Astrocyte of the cerebellum (primary cell): ENCODE data around the gene AFF3.
"Not testable (repeated sequence)": the region's sequence is repeated elsewhere in the genome, so short reads cannot be mapped to it uniquely, and the experiment has no call there.

Experiments
- DNase-seq: peaks from one replicate; pipeline ENCODE4 v3.0.0-alpha.2; 2011; ENCODE audit warnings: low read depth
- H3K4me3 ChIP-seq: 2 replicates; pipeline ENCODE4 v1.5.1; 2011; ENCODE audit warnings: mild to moderate bottlenecking, low read depth, low read length, moderate library complexity
- in situ Hi-C: cut with HindIII; loops from 2 replicates; pipeline ENCODE4 v1.10.0; 2017; ENCODE audit warnings: low sequenced_read_pairs
- TF ChIP-seq, protein P1 (sequence below): IDR thresholded peaks from 2 replicates; pipeline ENCODE4 v1.5.1; 2012; ENCODE audit warnings: low read length, low read depth, moderate library complexity, mild to moderate bottlenecking; ENCODE audit errors: missing control alignments

The AFF3 gene

DNA sequence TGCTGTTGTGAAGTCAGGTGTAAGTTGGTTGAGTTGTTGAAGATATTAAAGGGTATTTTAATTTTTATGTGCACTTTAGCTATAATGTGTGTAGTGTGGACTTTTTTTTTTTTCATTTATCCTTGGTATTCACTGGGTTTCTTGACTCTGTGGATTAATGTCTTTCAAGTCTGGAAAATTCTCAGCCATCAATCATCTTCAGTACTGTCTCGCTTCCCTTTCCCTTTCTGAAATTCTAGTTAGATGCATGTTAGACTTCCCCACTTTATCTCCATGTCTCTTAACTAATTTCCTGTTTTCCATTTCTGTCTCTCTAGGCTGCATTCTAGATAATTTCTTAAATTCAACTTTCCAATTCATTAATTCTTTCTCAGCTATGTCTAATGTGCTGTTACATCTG is 404.9 kb downstream of the AFF3 start:
- TF ChIP-seq, protein P1, sequence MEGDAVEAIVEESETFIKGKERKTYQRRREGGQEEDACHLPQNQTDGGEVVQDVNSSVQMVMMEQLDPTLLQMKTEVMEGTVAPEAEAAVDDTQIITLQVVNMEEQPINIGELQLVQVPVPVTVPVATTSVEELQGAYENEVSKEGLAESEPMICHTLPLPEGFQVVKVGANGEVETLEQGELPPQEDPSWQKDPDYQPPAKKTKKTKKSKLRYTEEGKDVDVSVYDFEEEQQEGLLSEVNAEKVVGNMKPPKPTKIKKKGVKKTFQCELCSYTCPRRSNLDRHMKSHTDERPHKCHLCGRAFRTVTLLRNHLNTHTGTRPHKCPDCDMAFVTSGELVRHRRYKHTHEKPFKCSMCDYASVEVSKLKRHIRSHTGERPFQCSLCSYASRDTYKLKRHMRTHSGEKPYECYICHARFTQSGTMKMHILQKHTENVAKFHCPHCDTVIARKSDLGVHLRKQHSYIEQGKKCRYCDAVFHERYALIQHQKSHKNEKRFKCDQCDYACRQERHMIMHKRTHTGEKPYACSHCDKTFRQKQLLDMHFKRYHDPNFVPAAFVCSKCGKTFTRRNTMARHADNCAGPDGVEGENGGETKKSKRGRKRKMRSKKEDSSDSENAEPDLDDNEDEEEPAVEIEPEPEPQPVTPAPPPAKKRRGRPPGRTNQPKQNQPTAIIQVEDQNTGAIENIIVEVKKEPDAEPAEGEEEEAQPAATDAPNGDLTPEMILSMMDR: no peak
- DNase-seq: no peak
- in situ Hi-C loops: no loop called here

DNA sequence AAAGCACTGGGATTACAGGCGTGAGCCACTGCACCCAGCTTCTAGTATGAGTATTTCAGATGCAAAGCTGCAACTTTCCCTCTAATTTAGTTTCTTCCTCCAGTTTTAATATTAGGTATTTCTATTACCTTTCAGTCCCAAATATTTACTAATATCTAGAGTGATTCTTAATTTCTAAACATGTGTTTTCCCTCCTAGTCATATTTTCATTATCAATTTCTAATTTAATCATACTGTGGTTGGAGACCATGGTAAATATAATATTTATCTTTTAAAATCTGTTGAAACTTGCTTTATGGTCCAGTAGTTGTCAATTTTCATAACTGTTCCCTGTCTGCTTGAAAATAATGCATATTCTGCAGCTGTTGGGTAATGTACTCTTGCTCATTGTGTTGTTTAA is 406.6 kb downstream of the AFF3 start:
- no peak for DNase-seq
- in situ Hi-C loops: no loop called here
- no peak overlapping the region for H3K4me3 ChIP-seq
- TF ChIP-seq, protein P1: no peak

More for the DNA sequence above, 404.9 kb downstream of the AFF3 start:
- no peak overlapping the region for H3K4me3 ChIP-seq

DNA sequence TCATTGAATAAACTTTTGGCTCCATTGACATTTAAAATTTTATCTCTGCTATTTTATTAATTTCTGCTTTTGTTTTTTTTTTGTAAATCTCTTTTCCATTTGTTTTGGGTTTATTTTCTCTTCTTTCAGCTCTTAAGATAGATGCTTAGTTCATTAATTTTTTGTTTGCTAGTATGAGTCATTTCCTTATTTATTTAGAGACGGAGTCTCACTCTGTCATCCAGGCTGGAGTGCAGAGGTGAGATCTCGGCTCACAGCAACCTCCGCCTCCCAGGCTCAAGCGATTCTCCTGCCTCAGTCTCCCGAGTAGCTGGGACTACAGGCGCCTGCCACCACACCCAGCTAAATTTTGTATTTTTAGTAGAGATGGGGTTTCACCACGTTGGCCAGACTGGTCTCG is 407.1 kb downstream of the AFF3 start:
- DNase-seq, in situ Hi-C loops, H3K4me3 ChIP-seq: not testable (repeated sequence)

DNA sequence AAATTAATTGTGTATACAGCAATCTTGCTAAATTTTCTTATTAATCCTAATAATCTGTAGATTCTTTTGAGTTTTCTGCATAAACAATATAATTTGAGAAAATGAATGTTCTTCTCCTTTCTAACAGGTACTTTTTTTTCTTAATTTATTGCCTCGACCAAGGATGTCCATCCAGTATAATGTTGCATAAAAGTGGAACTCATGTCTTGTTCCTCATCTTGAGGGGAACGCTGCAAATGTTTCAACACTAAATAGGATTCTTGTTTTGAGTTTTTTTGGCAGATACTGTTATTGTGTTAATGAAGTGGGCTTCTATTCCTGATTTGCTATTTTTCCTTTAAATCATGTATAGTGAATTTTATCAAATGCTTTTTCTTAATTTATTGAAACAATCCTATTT is 408.2 kb downstream of the AFF3 start:
- H3K4me3 ChIP-seq: no peak overlapping the region
- TF ChIP-seq, protein P1: no peak
- in situ Hi-C loops: no loop called here
- no peak for DNase-seq

DNA sequence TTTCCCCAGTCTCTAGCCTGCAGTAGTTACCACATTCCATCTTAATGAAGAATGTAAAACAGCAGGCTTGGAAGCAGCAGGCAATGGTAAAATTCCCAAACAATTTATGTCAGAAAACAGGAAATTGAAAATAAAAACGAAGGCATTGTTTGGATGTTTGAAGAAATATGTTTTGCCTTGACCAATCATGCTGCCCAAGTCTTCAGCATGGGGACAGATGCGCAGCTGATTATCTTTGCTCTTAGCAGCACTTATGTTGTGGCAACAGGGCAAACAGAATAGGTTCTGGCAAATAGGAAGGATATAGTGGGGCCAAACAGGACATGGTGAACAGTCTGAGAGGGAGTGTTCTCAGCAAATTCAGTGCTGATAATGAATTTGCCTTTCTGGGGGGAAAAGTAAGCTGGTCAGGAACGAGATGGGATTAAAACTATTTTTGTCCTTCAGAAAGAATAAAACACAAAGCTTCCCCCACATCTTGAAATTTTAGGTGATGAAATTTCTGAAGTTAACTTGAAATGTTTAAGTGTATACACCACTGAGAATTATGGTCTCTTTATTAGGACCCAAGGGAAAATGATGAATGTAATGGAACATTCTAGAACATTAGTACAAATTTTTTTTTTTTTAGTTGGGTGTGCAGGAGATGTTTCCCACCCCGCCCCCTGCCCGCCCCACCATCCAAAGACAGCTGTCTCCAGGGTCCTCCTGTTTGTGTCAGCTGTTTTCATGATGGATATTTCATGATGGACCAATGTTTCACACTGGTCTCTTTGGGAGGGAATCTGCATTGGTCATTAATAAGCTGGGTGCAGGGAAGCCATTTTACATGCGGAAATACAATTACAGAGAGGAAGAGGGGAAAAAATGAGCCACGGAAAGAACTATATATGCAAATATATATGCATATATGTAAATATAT is 413.0 kb downstream of the AFF3 start:
- no peak for DNase-seq
- TF ChIP-seq, protein P1: no peak
- no peak overlapping the region for H3K4me3 ChIP-seq
- in situ Hi-C loops: loop anchor here (5.0 kb wide), 1 partner anchor 88 kb away; no protein-coding TSS in a partner anchor

DNA sequence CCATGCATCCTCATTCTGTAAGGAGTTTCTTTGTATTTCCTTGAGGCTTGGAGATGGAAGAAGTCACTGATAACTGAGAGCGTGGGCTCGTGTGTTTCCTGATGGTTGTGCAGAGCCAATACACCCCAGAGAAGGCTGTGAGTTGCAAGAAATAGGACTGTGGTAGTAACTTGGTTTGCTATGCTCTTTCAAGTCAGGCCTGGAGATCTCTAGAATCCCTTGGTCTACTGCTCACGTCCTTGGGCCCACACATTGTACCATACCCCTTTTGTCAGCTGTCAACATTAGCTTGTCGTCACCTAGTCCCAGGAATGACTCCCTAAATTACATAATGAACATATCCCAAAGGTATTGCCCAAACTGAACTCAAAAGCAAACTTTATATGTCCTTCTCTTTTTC is 414.2 kb downstream of the AFF3 start:
- TF ChIP-seq, protein P1: no peak
- no peak overlapping the region for H3K4me3 ChIP-seq
- in situ Hi-C loops: loop anchor here (5.0 kb wide), 1 partner anchor 89 kb away; no protein-coding TSS in a partner anchor
- no peak for DNase-seq

DNA sequence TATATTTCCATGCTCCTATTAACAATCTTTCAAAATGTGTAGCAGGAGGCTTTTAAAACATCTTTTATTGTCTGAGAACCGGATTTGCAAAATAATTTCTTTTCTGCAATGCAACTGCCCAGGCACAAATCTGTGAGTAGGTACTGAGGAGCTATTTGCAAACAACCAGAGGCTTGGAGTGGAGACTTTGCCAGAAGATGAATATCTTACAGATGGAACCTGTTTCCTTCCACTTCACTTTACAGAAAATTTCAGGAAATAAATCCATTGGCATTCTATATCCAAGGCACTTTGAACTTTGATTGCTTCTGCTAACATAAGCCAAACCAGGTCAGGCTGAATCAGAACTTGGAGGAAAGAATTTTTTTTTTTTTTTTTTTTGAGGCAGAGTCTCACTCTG is 415.2 kb downstream of the AFF3 start:
- DNase-seq: no peak
- in situ Hi-C loops: loop anchor here (5.0 kb wide), 1 partner anchor 90 kb away; no protein-coding TSS in a partner anchor
- no peak overlapping the region for H3K4me3 ChIP-seq
- TF ChIP-seq, protein P1: no peak
